K562 (cell line): ENCODE results near the gene LPXN. TPM values are rescaled to one million over a fixed set of nuclear protein-coding genes. Genes with fewer than 3 reads are reported as not detected.

ENCODE experiments used
- BHLHE40 ChIP-seq: IDR thresholded peaks from 2 replicates; pipeline ENCODE4 v1.6.1; 2011; ENCODE audit warnings: low read length, improper control_type of control experiment
- CBX8 ChIP-seq: fragments of 200-600 bp; sonication (generic); IDR thresholded peaks from 2 replicates; pipeline ENCODE4 v1.6.1; 2012; ENCODE audit warnings: borderline replicate concordance, mixed run types, low read depth, mild to moderate bottlenecking, moderate library complexity, mixed read lengths, low read length, control low read depth, inconsistent platforms; ENCODE audit not compliant: poor library complexity, severe bottlenecking; ENCODE audit errors: extremely low read depth
- CEBPB ChIP-seq: fragments of 450-650 bp; IDR thresholded peaks from 2 replicates; pipeline ENCODE4 v1.6.1; 2016; ENCODE audit warnings: missing genetic modification characterization, missing compliant biosample characterization
- FOXA1 ChIP-seq: fragments of 450-650 bp; IDR thresholded peaks from 2 replicates; pipeline ENCODE4 v1.6.1; 2016; ENCODE audit warnings: mild to moderate bottlenecking, borderline replicate concordance
- JUN ChIP-seq, 2 experiments: sonication (generic) in 1 of 2; formaldehyde crosslinking in 1 of 2; IDR thresholded peaks; 2 replicates each; pipeline versions ENCODE4 v1.6.1 to v1.8.0; 2012 to 2022; ENCODE audit warnings: borderline replicate concordance in 2 of 2, mild to moderate bottlenecking in 2 of 2, improper control_type of control experiment in 1 of 2, low read depth in 1 of 2, low read length in 1 of 2, missing genetic modification reagents in 1 of 2
- MED1 ChIP-seq: sonication (generic); formaldehyde crosslinking; IDR thresholded peaks from 2 replicates; pipeline ENCODE4 v1.8.1; 2023; ENCODE audit warnings: missing genetic modification reagents, borderline replicate concordance
- NR2C2 ChIP-seq, 2 experiments: fragments of 200-800 bp in 1 of 2; sonication (Bioruptor generic) in 1 of 2; sonication (generic) in 1 of 2; formaldehyde crosslinking in 1 of 2; IDR thresholded peaks; 2 replicates each; pipeline versions ENCODE4 v1.6.1 to v1.8.0; 2016 to 2022; ENCODE audit warnings: mild to moderate bottlenecking in 1 of 2, missing compliant biosample characterization in 1 of 2, missing genetic modification characterization in 1 of 2, missing genetic modification reagents in 1 of 2
- POLR3G ChIP-seq: IDR thresholded peaks from 2 replicates; pipeline ENCODE4 v1.6.1; 2011; ENCODE audit not compliant: insufficient read length, insufficient replicate concordance; ENCODE audit errors: extremely low read depth
- PTRF ChIP-seq: fragments of 450-650 bp; IDR thresholded peaks from 2 replicates; pipeline ENCODE4 v1.6.1; 2016; ENCODE audit warnings: mild to moderate bottlenecking, missing genetic modification characterization, missing compliant biosample characterization
- SMARCE1 ChIP-seq: fragments of 450-650 bp; IDR thresholded peaks from 2 replicates; pipeline ENCODE4 v1.7.1; 2016; ENCODE audit warnings: mild to moderate bottlenecking
- TAF15 ChIP-seq: fragments of 200-400 bp; formaldehyde crosslinking; IDR thresholded peaks from 2 replicates; pipeline ENCODE4 v1.6.1; 2017; ENCODE audit warnings: mild to moderate bottlenecking, low read depth, low read length, moderate library complexity
- ZKSCAN3 ChIP-seq: fragments of 250-450 bp; sonication (Bioruptor Pico); IDR thresholded peaks from 2 replicates; pipeline ENCODE4 v1.4.0; 2020
- ZNF324 ChIP-seq: fragments of 250-450 bp; sonication (Bioruptor Pico); IDR thresholded peaks from 2 replicates; pipeline ENCODE4 v1.4.0; 2020; ENCODE audit warnings: mild to moderate bottlenecking
- ZNF354B ChIP-seq: fragments of 250-450 bp; sonication (Bioruptor Pico); IDR thresholded peaks from 2 replicates; pipeline ENCODE4 v1.4.0; 2020
- ZNF586 ChIP-seq: fragments of 450-650 bp; formaldehyde crosslinking; conservative IDR thresholded peaks from 2 replicates; pipeline ENCODE4 v1.4.0; 2020; ENCODE audit warnings: mild to moderate bottlenecking, moderate library complexity
- ZNF707 ChIP-seq: fragments of 250-450 bp; sonication (Bioruptor Pico); conservative IDR thresholded peaks from 2 replicates; pipeline ENCODE4 v1.8.0; 2022; ENCODE audit warnings: inconsistent platforms, mild to moderate bottlenecking, moderate library complexity
- ZNF766 ChIP-seq: fragments of 200-800 bp; sonication (Bioruptor generic); conservative IDR thresholded peaks from 2 replicates; pipeline ENCODE4 v1.6.1; 2016; ENCODE audit warnings: missing genetic modification characterization, missing compliant biosample characterization
- polyA plus RNA-seq, 8 experiments: library from polyadenylated mRNA; depleted of rRNA in 4 of 8; stranded (reverse) in 5 of 8; unstranded in 3 of 8; fragments of >200 nt; fragmentation: Nextera tagmentation in 2 of 8; fragmentation: Illumina TruSeq in 1 of 8; extraction: Ambion mirVana in 2 of 8; extraction: Trizol in 1 of 8; gene quantifications; 2 replicates each; pipeline versions ENCODE4 v1.2.1 to v1.2.3, GENCODE V29; 2011 to 2014; ENCODE audit warnings: inconsistent platforms in 1 of 8, missing spikeins in 1 of 8
- total RNA-seq, 7 experiments: library from RNA; depleted of rRNA in 6 of 7; stranded (reverse); fragments of >200 nt in 6 of 7; fragmentation: Illumina TruSeq in 2 of 7; extraction: Trizol in 2 of 7; gene quantifications; 2 replicates each; pipeline versions ENCODE4 v1.2.1 to v1.2.3, GENCODE V29; 2011 to 2021; ENCODE audit warnings: low replicate concordance in 1 of 7
- TF ChIP-seq, protein P1 (sequence below): sonication (generic); formaldehyde crosslinking; IDR thresholded peaks from 2 replicates; pipeline ENCODE4 v1.8.0; 2022; ENCODE audit warnings: missing genetic modification reagents, mild to moderate bottlenecking, moderate library complexity, borderline replicate concordance
- TF ChIP-seq, protein P2 (sequence below): sonication (generic); formaldehyde crosslinking; IDR thresholded peaks from 2 replicates; pipeline ENCODE4 v1.8.0; 2022; ENCODE audit warnings: mild to moderate bottlenecking, missing genetic modification reagents
- TF ChIP-seq, protein P3 (sequence below): sonication (generic); formaldehyde crosslinking; IDR thresholded peaks from 2 replicates; pipeline ENCODE4 v1.8.0; 2022; ENCODE audit warnings: mild to moderate bottlenecking, low read depth, missing genetic modification reagents

Gene LPXN
- total and polyA plus RNA-seq, 9 of the 15 experiments (the other 6 are each of a cell fraction or from before 2014, with no cell fraction given), result 0.73 to 3.1 (median 2.0) TPM

DNA sequence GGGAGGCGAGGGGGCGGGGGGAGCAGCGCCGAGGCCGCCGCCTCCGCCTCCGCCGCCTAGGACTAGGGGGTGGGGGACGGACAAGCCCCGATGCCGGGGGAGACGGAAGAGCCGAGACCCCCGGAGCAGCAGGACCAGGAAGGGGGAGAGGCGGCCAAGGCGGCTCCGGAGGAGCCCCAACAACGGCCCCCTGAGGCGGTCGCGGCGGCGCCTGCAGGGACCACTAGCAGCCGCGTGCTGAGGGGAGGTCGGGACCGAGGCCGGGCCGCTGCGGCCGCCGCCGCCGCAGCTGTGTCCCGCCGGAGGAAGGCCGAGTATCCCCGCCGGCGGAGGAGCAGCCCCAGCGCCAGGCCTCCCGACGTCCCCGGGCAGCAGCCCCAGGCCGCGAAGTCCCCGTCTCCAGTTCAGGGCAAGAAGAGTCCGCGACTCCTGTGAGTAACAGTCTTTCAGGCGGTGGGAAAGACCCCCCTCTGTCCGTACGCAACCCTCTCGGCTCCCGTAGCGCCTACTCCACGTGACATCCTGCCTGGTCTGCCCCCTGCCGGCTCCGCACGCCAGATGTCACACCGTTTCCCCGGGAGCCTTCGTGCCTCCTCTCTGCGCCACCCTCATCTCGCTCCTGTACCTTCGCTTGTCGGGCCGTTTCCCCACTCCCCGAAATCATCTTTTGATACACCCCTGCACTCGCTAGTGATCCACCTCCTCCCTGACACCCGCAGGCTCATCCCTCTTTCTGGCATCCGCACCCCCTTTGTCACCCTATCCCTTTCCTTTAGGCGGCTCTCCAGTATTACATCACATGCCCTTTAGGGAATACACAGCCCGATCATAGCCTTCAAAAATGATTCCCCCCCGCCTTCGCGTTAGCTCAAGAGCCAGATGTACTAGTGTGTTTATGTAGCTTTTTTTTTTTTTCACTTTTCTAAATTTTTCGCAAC is 3.8 kb upstream of the LPXN start (continued):
- TF ChIP-seq SMARCE1 (peak; percentile 85), BHLHE40 (peak; percentile 94), ZNF324 (no peak), JUN (IDR thresholded peaks at IDR 0.05; ENCODE audit: borderline replicate concordance, low read depth, low read length) (0 out of 2 replicates have a peak, but pooled peaks have one; percentile 1), JUN (CRISPR knock-in tag; IDR thresholded peaks at IDR 0.05; ENCODE audit: borderline replicate concordance) (peak; percentile 89; the same call in 1 of the 2 replicates), POLR3G (no peak), ZNF354B (CRISPR knock-in tag) (no peak), ZNF586 (CRISPR knock-in tag) (no peak), TAF15 (no peak), PTRF (tag) (no peak), CEBPB (tag) (peak; percentile 92), ZNF766 (CRISPR knock-in tag) (no peak), CBX8 (no peak), ZKSCAN3 (CRISPR knock-in tag) (no peak), NR2C2 (CRISPR knock-in tag; IDR thresholded peaks at IDR 0.05) (peak; percentile 76; the same call in 1 of the 2 replicates), NR2C2 (tag; IDR thresholded peaks at IDR 0.05) (no peak), ZNF707 (CRISPR knock-in tag) (no peak), MED1 (CRISPR knock-in tag) (no peak), FOXA1 (no peak)
- TF ChIP-seq, protein P1, sequence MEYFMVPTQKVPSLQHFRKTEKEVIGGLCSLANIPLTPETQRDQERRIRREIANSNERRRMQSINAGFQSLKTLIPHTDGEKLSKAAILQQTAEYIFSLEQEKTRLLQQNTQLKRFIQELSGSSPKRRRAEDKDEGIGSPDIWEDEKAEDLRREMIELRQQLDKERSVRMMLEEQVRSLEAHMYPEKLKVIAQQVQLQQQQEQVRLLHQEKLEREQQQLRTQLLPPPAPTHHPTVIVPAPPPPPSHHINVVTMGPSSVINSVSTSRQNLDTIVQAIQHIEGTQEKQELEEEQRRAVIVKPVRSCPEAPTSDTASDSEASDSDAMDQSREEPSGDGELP (CRISPR knock-in tag), result peak; percentile 89
- TF ChIP-seq, protein P2, sequence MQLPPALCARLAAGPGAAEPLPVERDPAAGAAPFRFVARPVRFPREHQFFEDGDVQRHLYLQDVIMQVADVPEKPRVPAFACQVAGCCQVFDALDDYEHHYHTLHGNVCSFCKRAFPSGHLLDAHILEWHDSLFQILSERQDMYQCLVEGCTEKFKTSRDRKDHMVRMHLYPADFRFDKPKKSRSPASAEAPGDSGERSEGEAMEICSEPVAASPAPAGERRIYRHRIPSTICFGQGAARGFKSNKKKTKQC (CRISPR knock-in tag), result peak; percentile 23; the same call in 1 of the 2 replicates
- TF ChIP-seq, protein P3, sequence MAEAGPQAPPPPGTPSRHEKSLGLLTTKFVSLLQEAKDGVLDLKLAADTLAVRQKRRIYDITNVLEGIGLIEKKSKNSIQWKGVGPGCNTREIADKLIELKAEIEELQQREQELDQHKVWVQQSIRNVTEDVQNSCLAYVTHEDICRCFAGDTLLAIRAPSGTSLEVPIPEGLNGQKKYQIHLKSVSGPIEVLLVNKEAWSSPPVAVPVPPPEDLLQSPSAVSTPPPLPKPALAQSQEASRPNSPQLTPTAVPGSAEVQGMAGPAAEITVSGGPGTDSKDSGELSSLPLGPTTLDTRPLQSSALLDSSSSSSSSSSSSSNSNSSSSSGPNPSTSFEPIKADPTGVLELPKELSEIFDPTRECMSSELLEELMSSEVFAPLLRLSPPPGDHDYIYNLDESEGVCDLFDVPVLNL, result peak; percentile 52; the same call in 1 of the 2 replicates
